ENCODE data around the gene F13A1. TPM values are rescaled to one million over a fixed set of nuclear protein-coding genes. Genes with fewer than 3 reads are reported as not detected.

F13A1 gene
- total and polyA plus RNA-seq, 2 of the 8 experiments (the other 6 are each of a cell fraction or from before 2014, with no cell fraction given): 0.57 to 1.5 TPM

DNA sequence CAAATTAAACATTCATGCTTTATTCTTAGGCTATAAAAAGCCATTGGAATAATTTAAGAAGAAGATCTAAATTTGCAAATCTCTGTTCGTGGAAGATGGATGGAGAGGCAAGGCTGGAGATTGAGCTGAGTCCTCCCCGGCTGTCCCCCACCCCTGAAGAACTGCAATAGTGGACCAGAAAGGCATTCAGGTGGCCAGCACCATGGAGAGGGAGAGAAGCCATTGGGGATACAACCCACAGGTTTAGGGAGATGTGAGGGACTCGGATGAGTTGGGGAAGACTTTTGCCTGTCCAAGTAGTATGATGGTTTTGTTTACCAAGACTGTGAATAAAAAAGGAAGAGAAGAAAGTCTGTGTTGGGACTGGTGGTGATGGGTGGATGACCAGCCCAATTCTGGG is 120.8 kb downstream of the F13A1 start:
- Histone ChIP-seq H2BK12ac (ENCODE audit: low read depth, low read length) (no peak overlapping the region), H2BK120ac (replicated peaks; ENCODE audit: low read depth, low read length) (no peak overlapping the region), H3K36me3 (ENCODE audit: control insufficient read depth in 2 of 4, insufficient read depth in 4 of 4, low read length in 3 of 4) (no peaks in the 10 kb centered on the region), H3K4me3 (ENCODE audit: extremely low read depth in 1 of 4, insufficient read depth in 2 of 4, low read depth in 3 of 4, low read length in 4 of 4) (no peak overlapping the region), H2BK5ac (ENCODE audit: low read depth, low read length) (no peak overlapping the region), H3K27ac (ENCODE audit: low read depth, low read length) (no peak overlapping the region), H3K79me2 (ENCODE audit: control insufficient read depth in 1 of 2, insufficient read depth in 2 of 2, low read length in 2 of 2) (no peaks in the 10 kb centered on the region), H3K4ac (replicated peaks; ENCODE audit: insufficient read length, low read depth, low read length) (no peak overlapping the region), H2AFZ (ENCODE audit: low read length) (no peak overlapping the region), H4K20me1 (replicated peaks in 1 of 2; ENCODE audit: control insufficient read depth in 1 of 2, insufficient read depth in 2 of 2, low read length in 2 of 2) (no peaks in the 10 kb centered on the region), H2AK5ac (ENCODE audit: low read depth, low read length) (no peak overlapping the region), H2BK15ac (ENCODE audit: low read length) (no peak overlapping the region), H3K23me2 (ENCODE audit: low read depth, low read length) (no peaks in the 10 kb centered on the region), H4K8ac (ENCODE audit: extremely low read depth, insufficient read depth, low read length) (no peak overlapping the region), H3K18ac (ENCODE audit: extremely low read depth, low read length) (no peak overlapping the region), H3K79me1 (ENCODE audit: low read depth, low read length) (no peaks in the 10 kb centered on the region), H3K4me1 (replicated peaks in 1 of 4; ENCODE audit: control insufficient read depth in 3 of 4, insufficient read depth in 4 of 4, low read length in 3 of 4) (no peaks in the 10 kb centered on the region), H3K23ac (ENCODE audit: insufficient read length) (no peak overlapping the region), H3K27me3 (replicated peaks in 1 of 4; ENCODE audit: control insufficient read depth in 3 of 4, extremely low read depth in 1 of 4, insufficient read depth in 3 of 4, low read length in 3 of 4) (no peaks in the 10 kb centered on the region), H4K5ac (ENCODE audit: insufficient read length, low read depth, low read length) (no peak overlapping the region), H3K9me3 (ENCODE audit: insufficient read depth in 2 of 2, low read depth in 1 of 2, low read length in 1 of 2) (no peaks in the 10 kb centered on the region; a peak in 1 of 4 replicates), H4K91ac (replicated peaks; ENCODE audit: insufficient read length, low read length) (no peak overlapping the region), H3K4me2 (ENCODE audit: insufficient read depth in 1 of 2, low read depth in 2 of 2, low read length in 2 of 2) (no peak overlapping the region), H3K14ac (ENCODE audit: insufficient read length) (no peak overlapping the region), H3K9ac (replicated peaks in 1 of 4; ENCODE audit: extremely low read depth in 1 of 4, low read depth in 3 of 4, low read length in 3 of 4) (no peak overlapping the region), H2BK20ac (ENCODE audit: low read length) (no peak overlapping the region), H3K56ac (replicated peaks; ENCODE audit: insufficient read length, low read depth, low read length) (no peak overlapping the region)
- ChIA-PET CTCF (ENCODE audit: partially characterized antibody) (interaction anchor here (1.0 to 1.3 kb wide), 2 partner anchors 12 to 29 kb away, joined by 3 read pairs; no protein-coding TSS in a partner anchor), POLR2A (ENCODE audit: partially characterized antibody) (no interaction called here)
- FAIRE-seq (no peak), DNase-seq (ENCODE audit: low read depth in 1 of 2, low spot score in 2 of 2) (no peak)
- WGBS, 2 experiments (ENCODE audit: extremely low coverage in 1 of 2, insufficient coverage in 1 of 2, insufficient read length in 1 of 2, insufficient replicate concordance in 2 of 2, low coverage in 1 of 2, low lambda C conversion rate in 2 of 2, missing lambda C conversion rate in 1 of 2): 90% methylated on average over 3 of the region's 3 CpGs; no CpG with 5 or more reads in 1 of the 2 experiments
- no peak for TF ChIP-seq SIN3A (conservative IDR thresholded peaks at IDR 0.05 in 1 of 2, IDR thresholded peaks at IDR 0.05 in 1 of 2; ENCODE audit: low read depth in 1 of 2, low read length in 2 of 2)
- TF ChIP-seq POLR2A (IDR thresholded peaks at IDR 0.05; ENCODE audit: control extremely low read depth in 1 of 2, low read depth in 2 of 2, low read length in 2 of 2): no peak
- no peak for TF ChIP-seq GTF2F1 (IDR thresholded peaks at IDR 0.05; ENCODE audit: borderline replicate concordance, low read depth, low read length)
- no peak for TF ChIP-seq MAFK (IDR thresholded peaks at IDR 0.05; ENCODE audit: low read depth, low read length)
- no peak for TF ChIP-seq ASH2L (IDR thresholded peaks at IDR 0.05; ENCODE audit: low read length)
- TF ChIP-seq YY1 (IDR thresholded peaks at IDR 0.05; ENCODE audit: low read depth, low read length): no peak
- TF ChIP-seq JUND (IDR thresholded peaks at IDR 0.05; ENCODE audit: low read length): no peak
- TF ChIP-seq SUZ12 (IDR thresholded peaks at IDR 0.05; ENCODE audit: low read length): no peak
- TF ChIP-seq FOSL1 (IDR thresholded peaks at IDR 0.05; ENCODE audit: insufficient read depth, low read depth, low read length): no peak
- no peak for TF ChIP-seq CHD1 (IDR thresholded peaks at IDR 0.05; ENCODE audit: low read depth, low read length)
- no peak for TF ChIP-seq RFX5 (IDR thresholded peaks at IDR 0.05; ENCODE audit: borderline replicate concordance, low read depth, low read length)
- TF ChIP-seq KDM5A (IDR thresholded peaks at IDR 0.05; ENCODE audit: low read length): no peak
- TF ChIP-seq HDAC2 (IDR thresholded peaks at IDR 0.05; ENCODE audit: borderline replicate concordance in 1 of 2, low read depth in 2 of 2, low read length in 2 of 2): no peak
- TF ChIP-seq CHD2 (IDR thresholded peaks at IDR 0.05; ENCODE audit: low read length): no peak
- TF ChIP-seq POU5F1 (IDR thresholded peaks at IDR 0.05; ENCODE audit: low read depth, low read length): no peak

All from H1 (cell line).